ENCODE data around the gene DGCR6L.
"Not testable (repeated sequence)": the region's sequence is repeated elsewhere in the genome, so short reads cannot be mapped to it uniquely, and the experiment has no call there.

The DGCR6L gene

DNA sequence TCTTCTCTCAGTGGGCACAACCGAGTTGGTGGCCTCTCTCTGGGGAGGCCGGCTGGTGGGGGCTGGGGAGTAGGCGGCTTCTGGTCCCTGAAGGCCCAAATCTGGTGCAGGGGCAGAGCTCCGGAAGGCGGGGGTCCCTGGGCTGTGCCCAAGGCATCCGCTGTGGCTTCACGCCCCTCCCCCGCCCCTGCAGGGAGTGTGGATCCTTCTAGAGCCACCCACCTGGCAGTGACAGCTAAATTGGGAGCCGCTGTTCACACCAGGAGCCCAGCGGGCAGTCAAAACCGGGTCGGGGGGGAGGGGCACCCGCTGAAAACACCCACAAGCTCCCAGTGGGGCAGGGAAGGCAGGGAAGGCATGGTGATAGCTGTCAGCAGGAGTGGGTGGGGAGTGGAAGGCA lies 47.2 kb downstream of the DGCR6L start:
- no peak for DNase-seq

GRCh38 chr22:20272174-20272573 lies 47.7 kb downstream of the DGCR6L start:
- no peak for DNase-seq

- no peak for DNase-seq
Measured at GRCh38 chr22:20271114-20271994, 48.5 kb downstream of the DGCR6L start.

DNA sequence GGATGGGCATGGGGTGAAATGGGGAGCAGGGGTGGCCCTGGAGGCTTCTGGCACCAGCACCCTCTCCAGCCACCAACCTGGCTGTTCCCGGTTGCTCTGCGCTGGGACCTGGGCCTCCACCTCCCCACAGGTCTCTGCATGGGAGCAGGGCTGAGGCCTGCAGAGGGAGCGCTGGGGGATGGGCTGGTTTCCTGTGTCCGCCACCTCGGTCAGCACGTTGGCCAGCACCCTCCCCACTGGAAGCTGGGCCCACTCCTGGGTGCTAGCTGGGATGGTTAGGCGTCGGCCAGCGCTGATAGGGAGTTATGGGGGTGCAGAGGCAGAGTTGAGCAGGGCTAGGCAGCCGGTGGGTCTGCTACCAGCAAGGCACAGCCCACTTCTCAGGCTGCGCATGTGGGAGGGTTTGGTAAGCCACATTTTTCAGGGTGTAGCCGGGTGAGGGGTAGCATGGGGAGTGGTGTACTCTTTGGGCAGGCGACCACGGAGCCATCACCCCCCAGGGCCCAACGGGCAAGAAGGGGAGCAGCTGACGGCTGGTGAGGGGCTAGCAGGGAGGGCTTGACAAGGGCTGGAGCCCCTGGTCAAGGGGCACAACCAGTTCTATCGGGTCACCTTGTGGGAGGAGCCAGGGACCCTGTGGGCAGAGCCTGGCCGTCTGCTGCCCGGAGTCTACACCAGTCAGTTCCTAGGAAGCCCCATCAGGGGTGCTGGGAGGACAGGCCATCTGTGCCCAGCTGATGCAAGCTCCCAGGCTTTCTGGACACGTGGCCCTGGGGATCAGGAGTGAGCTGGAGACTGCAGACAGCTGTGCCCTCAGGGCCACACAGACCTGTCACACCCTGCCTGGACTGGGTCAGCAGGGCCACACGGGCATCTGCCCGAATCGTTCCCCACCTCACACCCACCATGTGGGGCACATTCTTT lies 49.4 kb downstream of the DGCR6L start:
- not testable (repeated sequence) for DNase-seq

DNA sequence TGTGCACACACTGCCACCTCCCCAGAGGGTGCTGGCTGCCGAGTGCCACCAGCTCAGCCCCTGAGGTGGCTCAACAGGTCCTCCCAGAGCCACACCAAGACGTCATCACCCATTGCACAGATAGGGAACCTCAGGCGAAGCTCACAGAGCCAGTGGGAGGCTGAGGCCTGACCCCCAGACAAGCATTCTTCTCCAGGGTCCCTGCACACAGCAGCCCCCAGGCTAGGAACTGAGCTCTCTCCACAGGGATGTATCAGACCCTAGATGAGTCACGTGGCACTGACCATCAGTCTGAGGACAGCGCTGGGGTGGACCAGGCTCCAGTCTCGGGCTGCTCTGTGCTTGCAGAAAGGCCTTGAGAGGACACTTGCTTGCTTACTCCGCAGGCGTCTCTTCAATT lies 50.2 kb downstream of the DGCR6L start:
- not testable (repeated sequence) for DNase-seq

- not testable (repeated sequence) for DNase-seq
Measured at GRCh38 chr22:20269201-20269600, 50.7 kb downstream of the DGCR6L start.

- DNase-seq = peak in 1 of 2 experiments; percentile 19
Measured at GRCh38 chr22:20268279-20269012, 51.4 kb downstream of the DGCR6L start, which contains the start of gene RTN4R. RTN4R (minus strand) TSS chr22:20268318; CDS start chr22:20268092, 226 bp downstream.

DNA sequence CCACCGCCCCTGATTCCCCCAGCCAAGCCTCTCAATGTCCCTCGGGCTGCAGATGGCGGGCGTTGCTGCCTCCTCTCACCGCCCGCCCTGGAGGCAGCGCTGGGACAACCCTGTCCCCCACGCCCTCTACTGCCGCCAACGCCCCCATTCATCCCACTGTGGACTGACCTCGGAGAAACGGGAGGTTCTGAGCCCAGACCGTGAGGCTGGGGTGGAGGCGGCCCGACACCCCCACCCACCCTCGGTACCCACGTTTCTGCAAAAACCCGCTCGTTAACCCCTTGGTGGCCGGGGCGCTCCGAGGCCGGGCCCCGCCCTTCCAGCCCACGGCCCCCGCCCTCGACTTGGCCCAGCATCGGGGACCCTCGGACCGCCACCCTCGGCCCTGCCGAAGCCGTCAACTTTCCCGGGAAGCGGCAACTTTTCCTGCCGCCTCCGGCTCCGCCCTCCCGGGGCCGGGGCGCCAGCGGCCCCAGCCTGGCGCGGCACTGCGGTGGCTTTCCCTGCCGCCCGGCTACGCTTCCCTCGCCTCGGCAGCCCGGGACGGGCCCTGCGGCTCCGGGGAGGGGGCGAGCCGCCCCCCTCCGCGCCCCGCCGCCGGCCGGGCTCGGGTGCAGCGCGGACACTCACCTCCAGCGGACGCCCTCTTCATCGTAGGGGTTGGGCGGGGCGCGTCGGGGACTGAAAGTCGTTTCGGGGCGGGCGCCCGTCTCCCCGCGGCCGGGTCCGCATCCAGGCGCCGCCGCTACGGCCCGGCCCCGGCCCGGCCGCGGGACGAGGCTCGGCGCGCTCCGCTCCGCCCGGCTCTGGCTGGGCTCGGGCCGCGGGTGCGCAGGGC lies 52.2 kb downstream of the DGCR6L start:
- DNase-seq = peak in 1 of 2 experiments; percentile 10

DNA sequence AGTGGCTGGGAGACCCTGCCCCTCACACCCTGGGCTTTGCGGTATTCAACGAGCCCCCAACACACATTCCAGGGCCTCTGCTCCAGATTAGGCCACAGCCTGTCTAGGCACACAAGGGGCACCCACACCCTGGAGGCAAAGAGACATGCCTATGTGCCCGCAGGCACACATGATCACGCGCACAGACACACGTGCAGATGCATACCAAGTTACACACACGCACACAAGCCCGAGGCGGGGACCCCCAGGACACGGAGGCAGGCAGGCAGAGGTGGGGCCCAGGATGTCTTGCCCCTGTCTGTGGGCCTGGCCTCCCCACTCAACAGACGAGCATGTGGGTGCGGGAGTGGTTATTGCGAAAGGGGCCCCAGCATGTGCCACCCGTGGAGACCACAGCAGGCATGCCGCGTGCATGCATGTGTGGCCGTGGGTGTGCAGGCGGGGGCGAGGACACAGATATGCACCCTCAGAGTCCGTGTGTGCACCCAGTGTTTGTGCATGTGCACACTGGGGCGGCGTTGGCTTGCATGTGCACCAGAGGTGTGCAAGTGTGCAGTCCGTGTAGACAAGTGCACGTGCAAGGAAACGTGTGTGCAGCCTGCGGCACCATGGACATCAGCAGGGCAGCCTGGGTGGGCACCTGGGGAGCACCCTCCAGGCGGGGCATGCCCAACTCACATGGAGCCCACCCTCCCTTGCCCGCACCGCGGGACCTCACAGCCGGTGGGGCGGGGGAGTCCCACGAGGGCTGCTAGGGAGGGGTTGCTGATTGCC lies 53.0 kb downstream of the DGCR6L start:
- DNase-seq = not testable (repeated sequence)

GRCh38 chr22:20265772-20266666 lies 53.8 kb downstream of the DGCR6L start:
- not testable (repeated sequence) for DNase-seq

GRCh38 chr22:20264614-20265452 lies 55.0 kb downstream of the DGCR6L start:
- DNase-seq = no peak
